NCI-H446 (cell line): ENCODE data around the gene ZNF787.

Experiments used
- DNase-seq, 2 experiments: peaks; one replicate each; lab custom pipeline; 2025; lab: John Stamatoyannopoulos, UW

The ZNF787 gene

GRCh38 chr19:56087647-56088496, 33.2 kb downstream of the ZNF787 start:
- DNase-seq: no peak

DNA sequence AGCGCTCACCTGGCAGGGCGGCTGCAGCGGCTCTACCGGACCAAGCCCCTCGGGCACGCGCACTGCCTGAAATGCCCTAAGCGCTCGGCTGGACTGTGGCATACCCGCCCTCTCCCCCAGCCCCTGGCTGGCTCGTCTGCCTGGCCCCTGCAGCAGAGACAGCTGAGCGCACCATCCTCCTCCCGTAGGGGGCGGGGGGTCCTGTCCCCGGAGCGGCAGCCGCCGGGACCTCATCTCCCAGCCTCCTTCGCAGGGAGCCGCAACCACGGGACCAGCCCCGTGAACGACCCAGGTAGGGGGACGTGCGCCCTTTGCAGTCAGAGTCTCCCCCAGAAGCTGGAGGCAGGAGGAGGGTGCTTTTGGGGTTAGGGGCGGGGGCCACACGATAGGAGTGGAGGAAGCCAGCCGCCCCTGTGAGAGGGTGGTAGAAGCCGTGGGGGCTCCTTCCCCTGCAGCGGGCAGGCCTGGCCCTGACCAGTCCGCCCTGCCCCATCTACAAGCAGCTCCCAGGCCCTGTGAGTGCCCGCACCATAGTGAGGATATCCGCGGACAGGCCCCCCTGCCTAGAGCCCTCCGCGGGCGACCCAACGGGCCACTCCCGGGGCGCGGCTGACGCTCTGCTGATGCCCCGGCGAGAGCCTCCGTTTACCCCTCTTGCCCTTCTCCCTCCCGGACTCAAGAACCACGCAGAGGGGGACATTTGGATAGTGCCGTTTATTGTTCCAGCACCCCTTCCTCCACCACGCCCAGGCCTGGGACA, 34.2 kb downstream of the ZNF787 start:
- DNase-seq: no peak

DNA sequence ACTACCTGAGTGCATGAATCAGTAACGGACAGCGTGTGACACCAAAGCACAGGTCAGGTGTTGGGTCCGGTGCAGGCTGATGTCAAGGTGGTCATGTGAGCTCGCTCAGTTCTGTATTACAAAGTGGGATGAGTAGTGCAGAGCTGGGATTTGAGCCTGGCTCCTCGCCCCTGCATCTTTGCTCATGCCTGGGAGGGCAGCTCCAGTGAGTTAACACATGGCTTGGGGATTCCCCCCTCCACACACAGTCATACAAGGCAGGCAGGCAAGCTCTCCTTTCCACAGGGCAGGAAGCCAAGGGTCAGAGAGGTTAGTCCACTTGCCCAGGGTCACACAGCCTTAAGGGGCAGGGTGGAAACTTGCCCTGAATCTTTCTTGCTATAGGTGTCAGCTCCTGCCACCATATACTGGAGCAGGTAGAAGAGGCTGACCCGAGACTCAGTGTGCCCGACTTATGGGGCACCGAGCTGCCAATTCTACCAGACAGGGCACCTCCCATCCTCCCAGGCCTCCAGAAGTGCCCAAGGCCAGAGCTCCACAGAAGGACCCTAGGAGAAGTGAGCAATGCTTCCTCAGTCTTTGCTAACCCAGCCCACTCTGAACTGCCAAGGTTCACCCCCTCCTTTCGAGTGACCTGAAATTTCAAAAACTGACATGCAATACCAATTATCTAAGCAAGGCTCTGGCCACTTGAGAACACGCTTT, 35.4 kb downstream of the ZNF787 start:
- DNase-seq: no peak

DNA sequence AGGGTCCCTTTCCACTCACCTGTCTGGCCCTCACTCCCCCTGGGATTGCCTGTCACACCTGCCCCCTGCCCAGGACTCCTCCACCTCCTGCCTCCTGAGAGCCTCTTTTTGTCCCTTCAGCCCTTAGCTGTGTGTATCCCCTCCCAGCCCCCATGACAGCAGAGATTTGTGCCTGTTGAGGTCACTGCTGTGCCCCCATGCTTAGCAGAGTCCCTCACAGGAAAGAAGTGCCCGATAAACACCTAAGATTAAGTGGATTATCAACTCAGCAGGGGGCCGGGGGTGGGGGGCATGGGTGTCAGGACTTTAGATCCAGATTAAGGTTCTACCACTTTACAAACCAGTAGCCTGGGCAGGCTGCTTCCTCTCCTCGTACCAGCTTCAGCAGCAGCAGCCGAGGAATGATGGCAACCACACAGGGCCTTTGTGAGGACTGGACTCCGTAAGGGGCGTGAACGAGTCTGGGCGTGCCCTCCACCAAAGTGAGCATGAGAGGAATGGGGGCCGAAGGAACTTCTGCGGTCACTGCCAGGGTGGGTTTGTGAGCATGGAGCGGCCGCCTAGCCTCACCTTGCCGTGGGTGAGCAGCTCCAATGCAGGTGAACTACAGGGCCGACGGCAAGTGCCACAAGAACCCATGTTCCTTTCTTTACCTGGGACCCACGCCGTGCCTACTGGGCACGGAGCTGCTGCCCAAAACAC, 36.1 kb downstream of the ZNF787 start:
- DNase-seq: no peak

GRCh38 chr19:56083668-56084067, 37.4 kb downstream of the ZNF787 start:
- no peak for DNase-seq

DNA sequence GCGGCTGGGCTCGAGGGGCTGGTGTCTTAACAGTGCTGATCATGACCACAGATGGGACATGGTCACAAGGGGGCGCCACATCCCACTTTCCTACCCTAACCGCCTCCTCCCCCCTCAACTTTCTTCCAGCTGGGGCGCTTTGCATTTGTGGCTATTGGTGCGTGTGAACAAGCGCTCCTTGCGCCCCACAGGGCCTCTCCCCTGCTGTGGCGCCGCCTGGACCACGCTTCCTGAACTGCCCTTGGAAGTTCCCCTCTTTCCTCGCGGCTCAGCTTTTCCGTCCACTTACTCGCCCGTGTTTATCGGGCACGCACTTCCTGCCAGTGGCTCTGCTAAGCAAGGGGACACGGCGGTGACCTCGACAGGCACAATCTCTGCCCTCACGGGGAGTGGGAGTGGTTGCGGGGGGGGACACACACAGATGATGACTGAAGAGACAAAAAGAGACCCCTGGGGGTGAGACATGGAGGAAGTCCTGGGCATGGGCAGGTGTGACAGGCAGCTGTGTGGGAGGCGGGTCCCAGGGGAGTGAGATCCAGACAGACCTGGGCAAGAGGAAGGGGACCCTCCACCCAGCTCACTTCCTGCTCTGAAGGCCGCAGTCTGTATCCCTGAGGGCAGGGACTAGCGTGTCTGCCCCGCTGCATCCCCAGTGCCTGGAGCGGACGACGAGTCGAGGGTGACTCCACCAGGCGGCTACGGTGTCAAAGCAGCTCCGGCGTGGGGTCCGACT, 40.3 kb downstream of the ZNF787 start:
- peak in 1 of 2 experiments; percentile 38 for DNase-seq

DNA sequence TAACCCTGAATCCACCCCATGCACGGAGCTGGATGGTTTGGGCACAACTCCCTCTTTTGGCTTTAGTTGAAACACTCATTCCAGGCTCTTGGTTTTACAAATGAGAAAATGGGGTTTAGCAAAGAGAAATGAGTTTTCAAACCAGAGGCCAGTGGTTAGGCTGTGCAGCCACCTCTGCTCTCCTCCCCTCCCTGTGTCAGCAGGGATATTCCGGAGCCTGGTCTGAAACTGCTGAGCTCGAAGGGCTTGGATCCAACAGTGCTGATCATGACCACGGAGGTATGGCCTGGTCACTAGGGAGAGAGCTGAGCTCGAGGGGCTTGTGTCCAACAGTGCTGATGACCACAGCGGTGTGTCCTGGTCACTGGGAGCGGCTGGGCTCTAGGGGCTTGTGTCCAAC, 41.5 kb downstream of the ZNF787 start:
- no peak for DNase-seq

GRCh38 chr19:56076498-56076897, 44.6 kb downstream of the ZNF787 start:
- DNase-seq: peak in 1 of 2 experiments; percentile 46

DNA sequence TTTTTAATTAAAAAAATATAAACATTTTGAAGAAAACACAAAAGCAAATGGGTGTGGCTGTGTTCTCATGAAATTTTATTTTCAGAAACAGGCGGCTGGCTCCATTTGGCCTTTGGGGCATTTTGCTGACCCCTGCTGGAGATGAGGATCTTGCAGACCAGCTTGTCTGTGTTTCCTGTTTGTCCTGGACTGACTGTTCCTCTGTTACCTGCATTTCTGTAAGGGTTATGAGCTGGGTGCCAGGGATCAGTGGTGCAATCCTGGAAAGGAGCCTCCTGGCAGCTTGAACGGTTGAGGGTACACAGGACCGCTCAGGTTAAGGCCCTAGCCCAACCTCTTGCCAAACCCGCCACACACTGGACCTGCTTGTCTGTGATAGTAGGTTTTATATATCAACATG, 49.9 kb downstream of the ZNF787 start:
- peak in 1 of 2 experiments; percentile 17 for DNase-seq

GRCh38 chr19:56069642-56070041, 51.5 kb downstream of the ZNF787 start:
- no peak for DNase-seq

GRCh38 chr19:56066152-56067023, 54.7 kb downstream of the ZNF787 start:
- peak; percentile 24 to 75 for DNase-seq

DNA sequence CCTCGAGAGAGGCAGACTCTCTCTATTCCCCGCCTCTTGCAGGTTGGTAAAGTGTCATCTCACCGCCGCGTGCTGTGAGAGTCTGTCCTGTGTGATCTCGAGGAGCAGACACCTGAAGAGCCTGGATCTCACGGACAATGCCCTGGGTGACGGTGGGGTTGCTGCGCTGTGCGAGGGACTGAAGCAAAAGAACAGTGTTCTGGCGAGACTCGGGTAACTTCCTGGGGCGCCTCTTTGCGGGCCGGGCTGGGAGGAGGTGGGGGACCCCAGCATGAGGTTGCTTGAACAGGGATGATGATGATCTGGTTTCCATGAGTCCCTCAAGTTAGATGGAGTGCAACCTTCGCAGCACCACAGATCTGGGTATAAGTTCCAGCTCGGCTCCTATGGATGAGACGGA, 67.5 kb downstream of the ZNF787 start:
- DNase-seq: no peak
